PFSK-1 (cell line): Measurements from ENCODE around the gene GGA1.

ENCODE experiments used
- POLR2AphosphoS5 ChIP-seq: IDR thresholded peaks from 2 replicates; pipeline ENCODE4 v1.6.1; 2012; ENCODE audit warnings: low read depth, mild to moderate bottlenecking, control low read depth, low read length, moderate library complexity
- SIN3A ChIP-seq: IDR thresholded peaks from 2 replicates; pipeline ENCODE4 v1.6.1; 2012; ENCODE audit warnings: mild to moderate bottlenecking, low read length, moderate library complexity, borderline replicate concordance; ENCODE audit not compliant: insufficient read depth

DNA sequence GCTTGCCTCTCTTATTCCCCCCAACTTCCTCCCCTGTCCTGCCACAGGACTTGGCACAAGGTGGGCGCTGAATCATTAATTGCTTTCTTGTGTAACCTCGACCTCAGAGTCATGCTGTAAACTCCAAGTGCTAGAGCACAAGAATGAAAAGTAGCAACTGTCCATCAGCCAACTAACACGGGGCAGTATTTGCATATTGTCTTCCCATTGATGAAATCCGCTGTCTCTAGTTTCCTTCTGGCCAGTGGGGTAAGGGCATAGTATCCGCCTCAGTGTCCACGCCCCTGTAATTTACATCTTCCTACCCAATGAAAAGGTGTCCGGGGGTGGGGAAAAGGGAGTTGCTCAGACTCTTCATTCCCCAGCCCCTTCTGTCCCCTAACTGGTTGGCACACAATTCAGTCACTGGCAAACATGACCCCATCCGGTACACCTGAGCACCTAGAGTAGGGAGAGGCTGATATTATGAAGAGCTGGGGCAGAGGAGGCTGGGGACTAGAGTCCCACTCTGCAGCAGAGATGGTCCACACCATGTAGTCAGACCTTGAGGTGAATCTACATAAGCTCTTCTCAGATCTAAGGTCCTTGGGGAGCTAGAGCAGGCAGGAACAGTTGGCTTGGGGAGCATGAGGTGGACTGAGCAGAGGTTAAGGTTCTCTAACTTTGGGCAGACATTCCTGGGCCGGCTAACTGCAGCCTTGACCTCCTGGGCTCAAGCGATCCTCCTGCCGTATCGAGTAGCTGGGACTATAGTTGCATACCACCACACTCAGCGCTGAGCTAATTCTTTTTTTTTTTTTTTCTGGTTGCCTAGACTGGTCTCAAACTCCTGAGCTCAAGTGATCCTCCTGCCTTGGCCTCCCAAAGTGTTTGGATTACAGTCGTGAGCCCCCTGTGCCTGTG, 6.8 kb upstream of the GGA1 start:
- TF ChIP-seq POLR2AphosphoS5 (no peak; the same call in 1 of the 2 replicates), SIN3A (no peak)
